Esophagus muscularis mucosa (tissue), 3 donors: Measurements from ENCODE around the gene TM4SF4.

ENCODE experiments used
- POLR2A ChIP-seq: fragments of 450-650 bp; IDR thresholded peaks from one replicate; pipeline ENCODE4 v1.6.1; 2017; ENCODE audit warnings: antibody characterized with exemption, moderate library complexity, mild to moderate bottlenecking, low read depth
- POLR2AphosphoS5 ChIP-seq, 2 donors: sonication (generic); formaldehyde crosslinking; IDR thresholded peaks; one replicate each; pipeline ENCODE4 v1.6.1; 2017; ENCODE audit warnings: antibody characterized with exemption in 2 of 2
- TF ChIP-seq, protein P1 (sequence below), 3 experiments: fragments of 200-600 bp in 2 of 3; fragments of 450-650 bp in 1 of 3; sonication (generic) in 2 of 3; IDR thresholded peaks; one replicate each; pipeline ENCODE4 v1.5.1; 2017 to 2019; ENCODE audit warnings: antibody characterized with exemption in 3 of 3, mild to moderate bottlenecking in 2 of 3, moderate library complexity in 1 of 3

DNA sequence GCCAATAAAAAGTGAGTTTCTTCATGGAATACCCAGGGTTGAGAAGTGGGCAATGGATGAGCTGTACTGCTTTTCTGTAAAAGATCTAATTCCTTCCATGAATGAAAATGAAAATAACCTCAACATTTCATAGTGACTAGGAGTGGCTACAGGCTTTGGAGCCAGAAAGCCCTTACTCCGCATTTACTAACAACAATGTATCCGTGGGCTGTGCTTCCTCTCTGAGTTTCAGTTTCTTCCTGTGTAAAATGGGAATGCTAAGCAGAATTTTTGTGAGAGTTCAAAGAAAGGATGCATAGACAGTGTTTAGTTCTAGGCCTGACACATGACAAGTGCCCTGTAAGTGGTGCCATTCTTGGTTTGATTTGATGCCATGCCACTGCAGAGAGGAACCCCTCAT lies 49.6 kb upstream of the TM4SF4 start:
- TF ChIP-seq, protein P1, sequence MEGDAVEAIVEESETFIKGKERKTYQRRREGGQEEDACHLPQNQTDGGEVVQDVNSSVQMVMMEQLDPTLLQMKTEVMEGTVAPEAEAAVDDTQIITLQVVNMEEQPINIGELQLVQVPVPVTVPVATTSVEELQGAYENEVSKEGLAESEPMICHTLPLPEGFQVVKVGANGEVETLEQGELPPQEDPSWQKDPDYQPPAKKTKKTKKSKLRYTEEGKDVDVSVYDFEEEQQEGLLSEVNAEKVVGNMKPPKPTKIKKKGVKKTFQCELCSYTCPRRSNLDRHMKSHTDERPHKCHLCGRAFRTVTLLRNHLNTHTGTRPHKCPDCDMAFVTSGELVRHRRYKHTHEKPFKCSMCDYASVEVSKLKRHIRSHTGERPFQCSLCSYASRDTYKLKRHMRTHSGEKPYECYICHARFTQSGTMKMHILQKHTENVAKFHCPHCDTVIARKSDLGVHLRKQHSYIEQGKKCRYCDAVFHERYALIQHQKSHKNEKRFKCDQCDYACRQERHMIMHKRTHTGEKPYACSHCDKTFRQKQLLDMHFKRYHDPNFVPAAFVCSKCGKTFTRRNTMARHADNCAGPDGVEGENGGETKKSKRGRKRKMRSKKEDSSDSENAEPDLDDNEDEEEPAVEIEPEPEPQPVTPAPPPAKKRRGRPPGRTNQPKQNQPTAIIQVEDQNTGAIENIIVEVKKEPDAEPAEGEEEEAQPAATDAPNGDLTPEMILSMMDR (IDR thresholded peaks at IDR 0.05), result no peak
- no peak for TF ChIP-seq POLR2AphosphoS5 (IDR thresholded peaks at IDR 0.05)
- no peak for TF ChIP-seq POLR2A
